ENCODE data around the gene CHI3L2.

Gene CHI3L2

DNA sequence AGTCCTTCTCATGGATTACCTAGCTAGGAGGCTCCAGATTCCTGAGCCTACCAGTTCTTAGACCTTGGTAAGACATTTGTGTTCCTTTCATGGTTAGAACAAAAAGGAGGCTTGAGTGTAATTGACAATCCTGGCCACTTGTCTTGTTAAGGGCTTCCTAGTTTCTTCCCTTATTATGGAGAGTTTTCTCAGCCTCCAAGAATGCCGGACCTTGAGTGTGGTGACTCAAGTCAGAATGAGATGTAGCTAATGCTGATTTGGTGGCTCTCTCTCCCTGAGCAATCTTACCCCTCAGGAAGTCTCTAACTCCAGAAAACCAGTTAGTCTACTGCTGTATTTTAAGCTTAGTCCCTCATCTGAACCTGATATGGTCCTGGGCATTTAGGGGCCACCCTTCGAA is 14.3 kb downstream of the CHI3L2 start:
- DNase-seq (ENCODE audit: low spot score): no peak
- no peaks in the 10 kb centered on the region for H3K9me3 ChIP-seq (replicated peaks in 1 of 2; ENCODE audit: control insufficient read depth in 2 of 2, insufficient read depth in 1 of 2, low read depth in 1 of 2, low read length in 2 of 2)
- WGBS, 2 donors (ENCODE audit: extremely low coverage in 2 of 2, insufficient read length in 2 of 2, insufficient replicate concordance in 1 of 2): no CpG with 5 or more reads among the region's 2 CpGs

DNA sequence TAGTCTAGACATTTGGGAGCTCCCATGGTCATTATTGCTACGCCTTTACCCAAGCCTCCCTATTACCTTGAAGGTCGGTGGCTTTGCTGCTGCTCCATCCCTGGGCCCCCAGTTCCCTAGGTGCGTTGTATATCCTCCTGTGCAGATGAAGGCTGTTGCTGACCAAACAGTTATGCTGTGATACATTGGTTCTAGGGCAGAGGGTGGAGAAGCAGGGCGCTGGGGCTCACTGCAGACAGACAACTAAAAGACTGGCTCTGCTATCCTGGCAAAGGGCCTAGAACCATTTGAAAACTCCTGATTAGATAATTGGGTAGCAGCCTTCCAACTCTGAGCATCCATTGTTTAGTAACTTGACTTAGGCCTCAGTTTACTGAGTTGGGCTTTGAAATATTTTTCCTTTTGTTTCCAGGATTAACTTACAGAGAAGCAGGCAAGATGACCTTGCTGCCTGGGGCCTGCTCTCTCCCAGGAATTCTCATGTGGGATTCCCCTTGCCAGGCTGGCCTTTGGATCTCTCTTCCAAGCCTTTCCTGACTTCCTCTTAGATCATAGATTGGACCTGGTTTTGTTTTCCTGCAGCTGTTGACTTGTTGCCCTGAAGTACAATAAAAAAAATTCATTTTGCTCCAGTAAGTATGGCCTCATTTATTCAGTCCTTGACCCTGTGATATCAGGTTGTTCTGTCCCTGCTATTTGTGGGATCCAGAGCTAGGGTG is 15.5 kb downstream of the CHI3L2 start:
- H4K91ac ChIP-seq (ENCODE audit: low read depth, low read length, poor library complexity): no peak overlapping the region
- no peak overlapping the region for H2BK12ac ChIP-seq (ENCODE audit: low read length)
- WGBS, 2 donors (ENCODE audit: extremely low coverage in 2 of 2, insufficient read length in 2 of 2, insufficient replicate concordance in 1 of 2): no CpG with 5 or more reads among the region's 4 CpGs
- H3K18ac ChIP-seq (ENCODE audit: low read length): no peak overlapping the region
- no peak overlapping the region for H2BK120ac ChIP-seq (ENCODE audit: low read depth, low read length)
- no peak overlapping the region for H4K8ac ChIP-seq (ENCODE audit: low read depth, low read length)
- H2BK15ac ChIP-seq (ENCODE audit: low read length): no peak overlapping the region
- no peaks in the 10 kb centered on the region for H3K79me1 ChIP-seq (ENCODE audit: low read depth, low read length)
- no peak overlapping the region for H3K4me3 ChIP-seq (ENCODE audit: low read length in 2 of 2)
- H3K4me2 ChIP-seq (ENCODE audit: insufficient read depth, low read length, poor library complexity, severe bottlenecking): no peak overlapping the region
- peaks cover 0 to 6% (median 0%) of the 10 kb centered on the region in 3 experiments for H3K27me3 ChIP-seq (ENCODE audit: control insufficient read depth in 3 of 3, insufficient read depth in 3 of 3, low read depth in 1 of 3, low read length in 3 of 3)
- H3K4me1 ChIP-seq (ENCODE audit: control insufficient read depth in 2 of 2, insufficient read depth in 1 of 2, low read depth in 1 of 2, low read length in 2 of 2): no peaks in the 10 kb centered on the region
- H3K23ac ChIP-seq (ENCODE audit: low read depth, low read length, poor library complexity): no peak overlapping the region
- H3K14ac ChIP-seq (ENCODE audit: low read length): no peak overlapping the region
- H3K9me3 ChIP-seq (replicated peaks in 1 of 2; ENCODE audit: control insufficient read depth in 2 of 2, insufficient read depth in 1 of 2, low read depth in 1 of 2, low read length in 2 of 2): no peaks in the 10 kb centered on the region
- H3K36me3 ChIP-seq (replicated peaks in 1 of 2; ENCODE audit: control insufficient read depth in 2 of 2, insufficient read depth in 2 of 2, low read length in 2 of 2): no peaks in the 10 kb centered on the region
- H3K4ac ChIP-seq (ENCODE audit: low read length): no peak overlapping the region
- H2BK5ac ChIP-seq (ENCODE audit: low read length): no peak overlapping the region
- no peak overlapping the region for H3K9ac ChIP-seq (ENCODE audit: low read depth, low read length, poor library complexity)
- no peak for DNase-seq (ENCODE audit: low spot score)
- H3K27ac ChIP-seq (replicated peaks; ENCODE audit: low read length): no peak overlapping the region
- no peak overlapping the region for H2AK5ac ChIP-seq (ENCODE audit: low read depth, low read length)
- no peak overlapping the region for H2AFZ ChIP-seq (ENCODE audit: low read length)

More for the DNA sequence above, 14.3 kb downstream of the CHI3L2 start:
- H3K14ac ChIP-seq (ENCODE audit: low read length): no peak overlapping the region
- no peak overlapping the region for H3K9ac ChIP-seq (ENCODE audit: low read depth, low read length, poor library complexity)
- H2BK15ac ChIP-seq (ENCODE audit: low read length): no peak overlapping the region
- no peak overlapping the region for H3K27ac ChIP-seq (replicated peaks; ENCODE audit: low read length)
- no peaks in the 10 kb centered on the region for H3K4me1 ChIP-seq (ENCODE audit: control insufficient read depth in 2 of 2, insufficient read depth in 1 of 2, low read depth in 1 of 2, low read length in 2 of 2)
- H3K27me3 ChIP-seq (ENCODE audit: control insufficient read depth in 3 of 3, insufficient read depth in 3 of 3, low read depth in 1 of 3, low read length in 3 of 3): peaks cover 0 to 6% (median 0%) of the 10 kb centered on the region in 3 experiments
- no peaks in the 10 kb centered on the region for H3K36me3 ChIP-seq (replicated peaks in 1 of 2; ENCODE audit: control insufficient read depth in 2 of 2, insufficient read depth in 2 of 2, low read length in 2 of 2)
- no peak overlapping the region for H2BK120ac ChIP-seq (ENCODE audit: low read depth, low read length)
- no peak overlapping the region for H3K4ac ChIP-seq (ENCODE audit: low read length)
- no peak overlapping the region for H4K91ac ChIP-seq (ENCODE audit: low read depth, low read length, poor library complexity)
- H3K79me1 ChIP-seq (ENCODE audit: low read depth, low read length): no peaks in the 10 kb centered on the region
- no peak overlapping the region for H3K23ac ChIP-seq (ENCODE audit: low read depth, low read length, poor library complexity)
- no peak overlapping the region for H2AFZ ChIP-seq (ENCODE audit: low read length)
- no peak overlapping the region for H2BK12ac ChIP-seq (ENCODE audit: low read length)
- H3K4me3 ChIP-seq (ENCODE audit: low read length in 2 of 2): no peak overlapping the region
- no peak overlapping the region for H2AK5ac ChIP-seq (ENCODE audit: low read depth, low read length)
- H3K18ac ChIP-seq (ENCODE audit: low read length): no peak overlapping the region
- no peak overlapping the region for H3K4me2 ChIP-seq (ENCODE audit: insufficient read depth, low read length, poor library complexity, severe bottlenecking)
- H4K8ac ChIP-seq (ENCODE audit: low read depth, low read length): no peak overlapping the region
- H2BK5ac ChIP-seq (ENCODE audit: low read length): no peak overlapping the region

- no CpG with 5 or more reads among the region's 5 CpGs for WGBS, 2 donors (ENCODE audit: extremely low coverage in 2 of 2, insufficient read length in 2 of 2, insufficient replicate concordance in 1 of 2)
- H2BK12ac ChIP-seq (ENCODE audit: low read length): no peak overlapping the region
- peaks cover 2 to 7% of the 10 kb centered on the region in 2 donors for H3K4me1 ChIP-seq (ENCODE audit: control insufficient read depth in 2 of 2, insufficient read depth in 1 of 2, low read depth in 1 of 2, low read length in 2 of 2)
- H3K27me3 ChIP-seq (ENCODE audit: control insufficient read depth in 3 of 3, insufficient read depth in 3 of 3, low read depth in 1 of 3, low read length in 3 of 3): peaks cover 0 to 8% (median 0%) of the 10 kb centered on the region in 3 experiments
- H3K9me3 ChIP-seq (replicated peaks in 1 of 2; ENCODE audit: control insufficient read depth in 2 of 2, insufficient read depth in 1 of 2, low read depth in 1 of 2, low read length in 2 of 2): no peaks in the 10 kb centered on the region
- H2AFZ ChIP-seq (ENCODE audit: low read length): no peak overlapping the region
- no peak overlapping the region for H3K4ac ChIP-seq (ENCODE audit: low read length)
- no peak overlapping the region for H3K27ac ChIP-seq (replicated peaks; ENCODE audit: low read length)
- no peak overlapping the region for H2BK120ac ChIP-seq (ENCODE audit: low read depth, low read length)
- no peak overlapping the region for H3K4me3 ChIP-seq (ENCODE audit: low read length in 2 of 2)
- no peaks in the 10 kb centered on the region for H3K36me3 ChIP-seq (replicated peaks in 1 of 2; ENCODE audit: control insufficient read depth in 2 of 2, insufficient read depth in 2 of 2, low read length in 2 of 2)
- no peak for DNase-seq (ENCODE audit: low spot score)
- H3K79me1 ChIP-seq (ENCODE audit: low read depth, low read length): no peaks in the 10 kb centered on the region
- H3K14ac ChIP-seq (ENCODE audit: low read length): no peak overlapping the region
- no peak overlapping the region for H3K23ac ChIP-seq (ENCODE audit: low read depth, low read length, poor library complexity)
- H2BK15ac ChIP-seq (ENCODE audit: low read length): no peak overlapping the region
- H2BK5ac ChIP-seq (ENCODE audit: low read length): no peak overlapping the region
- H2AK5ac ChIP-seq (ENCODE audit: low read depth, low read length): no peak overlapping the region
- no peak overlapping the region for H4K91ac ChIP-seq (ENCODE audit: low read depth, low read length, poor library complexity)
- H4K8ac ChIP-seq (ENCODE audit: low read depth, low read length): no peak overlapping the region
- no peak overlapping the region for H3K9ac ChIP-seq (ENCODE audit: low read depth, low read length, poor library complexity)
- no peak overlapping the region for H3K18ac ChIP-seq (ENCODE audit: low read length)
- H3K4me2 ChIP-seq (ENCODE audit: insufficient read depth, low read length, poor library complexity, severe bottlenecking): no peak overlapping the region
Observed at GRCh38 chr1:111247125-111247838, 19.8 kb downstream of the CHI3L2 start.

DNA sequence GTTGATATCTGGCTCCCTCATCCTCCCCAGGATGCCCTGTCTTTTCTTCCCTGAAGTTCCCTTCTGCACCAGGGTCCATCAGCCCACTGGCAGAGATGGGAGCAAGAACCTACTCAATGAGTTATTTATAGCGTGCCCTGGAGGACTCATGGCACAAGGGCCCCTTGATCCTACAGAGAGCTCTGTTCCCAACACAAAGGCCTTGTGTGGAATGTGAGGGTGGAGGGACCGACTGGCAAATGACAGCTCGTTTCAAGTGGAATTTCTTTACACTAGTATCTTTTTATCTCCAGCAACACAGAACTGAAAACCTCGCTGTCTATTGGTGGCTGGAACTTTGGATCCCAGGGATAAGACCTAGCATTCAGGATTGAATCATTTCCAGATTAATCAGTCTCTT is 22.4 kb downstream of the CHI3L2 start:
- Histone ChIP-seq H3K4me2 (ENCODE audit: insufficient read depth, low read length, poor library complexity, severe bottlenecking) (no peak overlapping the region), H3K27me3 (ENCODE audit: control insufficient read depth in 3 of 3, insufficient read depth in 3 of 3, low read depth in 1 of 3, low read length in 3 of 3) (peaks cover 0 to 11% (median 0%) of the 10 kb centered on the region in 3 experiments), H3K4me1 (ENCODE audit: control insufficient read depth in 2 of 2, insufficient read depth in 1 of 2, low read depth in 1 of 2, low read length in 2 of 2) (peaks cover 2 to 7% of the 10 kb centered on the region in 2 donors), H2BK120ac (ENCODE audit: low read depth, low read length) (no peak overlapping the region), H2BK5ac (ENCODE audit: low read length) (no peak overlapping the region), H3K79me1 (ENCODE audit: low read depth, low read length) (no peaks in the 10 kb centered on the region), H2AK5ac (ENCODE audit: low read depth, low read length) (no peak overlapping the region), H3K27ac (replicated peaks; ENCODE audit: low read length) (no peak overlapping the region), H4K91ac (ENCODE audit: low read depth, low read length, poor library complexity) (no peak overlapping the region), H3K4ac (ENCODE audit: low read length) (no peak overlapping the region), H3K23ac (ENCODE audit: low read depth, low read length, poor library complexity) (no peak overlapping the region), H4K8ac (ENCODE audit: low read depth, low read length) (no peak overlapping the region), H3K18ac (ENCODE audit: low read length) (no peak overlapping the region), H2AFZ (ENCODE audit: low read length) (no peak overlapping the region), H2BK12ac (ENCODE audit: low read length) (no peak overlapping the region), H3K4me3 (ENCODE audit: low read length in 2 of 2) (no peak overlapping the region), H2BK15ac (ENCODE audit: low read length) (no peak overlapping the region), H3K14ac (ENCODE audit: low read length) (no peak overlapping the region), H3K9me3 (replicated peaks in 1 of 2; ENCODE audit: control insufficient read depth in 2 of 2, insufficient read depth in 1 of 2, low read depth in 1 of 2, low read length in 2 of 2) (no peaks in the 10 kb centered on the region), H3K36me3 (replicated peaks in 1 of 2; ENCODE audit: control insufficient read depth in 2 of 2, insufficient read depth in 2 of 2, low read length in 2 of 2) (no peaks in the 10 kb centered on the region), H3K9ac (ENCODE audit: low read depth, low read length, poor library complexity) (no peak overlapping the region)
- no CpG with 5 or more reads among the region's 4 CpGs for WGBS, 2 donors (ENCODE audit: extremely low coverage in 2 of 2, insufficient read length in 2 of 2, insufficient replicate concordance in 1 of 2)
- DNase-seq (ENCODE audit: low spot score): no peak

Data from neuronal stem cell (in vitro differentiated cells).